Measurements from ENCODE around the gene OR4D11. TPM values are rescaled to one million over a fixed set of nuclear protein-coding genes. Genes with fewer than 3 reads are reported as not detected.

Gene OR4D11
- not detected for total RNA-seq

DNA sequence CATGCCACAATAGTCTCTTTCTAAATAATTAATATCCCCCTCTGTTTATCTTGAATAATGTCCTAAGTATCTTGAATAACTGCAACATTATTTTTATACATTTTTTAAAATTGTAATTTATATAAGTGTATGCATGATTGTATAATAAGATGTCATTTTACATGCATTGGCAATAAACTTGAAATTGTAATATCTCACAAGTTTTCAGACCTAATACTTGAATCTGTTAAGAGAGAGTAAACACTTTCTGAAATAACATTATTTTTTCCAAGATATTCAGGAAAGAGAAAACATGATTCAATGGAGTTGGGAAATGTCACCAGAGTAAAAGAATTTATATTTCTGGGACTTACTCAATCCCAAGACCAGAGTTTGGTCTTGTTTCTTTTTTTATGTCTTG is at the start of gene OR4D11:
Gene OR4D11, plus strand, starts transcription at position 301 of the 400 bp plus-strand sequence. Its CDS starts 0 bp downstream, at position 301.
- no peaks in the 10 kb centered on the region for H3K4me1 ChIP-seq (ENCODE audit: control insufficient read depth in 3 of 3, insufficient read depth in 3 of 3, low read length in 3 of 3)
- H3K27me3 ChIP-seq (ENCODE audit: control insufficient read depth in 3 of 3, insufficient read depth in 3 of 3, low read length in 3 of 3), result no peaks in the 10 kb centered on the region
- H3K4me3 ChIP-seq (ENCODE audit: low read length in 3 of 3), result no peak within 1 kb of the TSS
- no peak within 1 kb of the TSS for H3K27ac ChIP-seq (ENCODE audit: low read depth, low read length)
- H3K9ac ChIP-seq (ENCODE audit: low read depth in 1 of 3, low read length in 3 of 3), result no peak within 1 kb of the TSS
- H3K36me3 ChIP-seq (ENCODE audit: control insufficient read depth in 3 of 3, insufficient read depth in 3 of 3, low read length in 3 of 3), result no peaks in the 10 kb centered on the region
- H3K9me3 ChIP-seq (ENCODE audit: control insufficient read depth in 3 of 3, low read length in 3 of 3), result no peaks in the 10 kb centered on the region

- Histone ChIP-seq H3K27ac (ENCODE audit: low read depth, low read length) (no peak within 1 kb of the TSS), H3K9ac (ENCODE audit: low read depth in 1 of 3, low read length in 3 of 3) (no peak within 1 kb of the TSS), H3K4me3 (ENCODE audit: low read length in 3 of 3) (no peak within 1 kb of the TSS), H3K36me3 (ENCODE audit: control insufficient read depth in 3 of 3, insufficient read depth in 3 of 3, low read length in 3 of 3) (no peaks in the 10 kb centered on the region), H3K4me1 (ENCODE audit: control insufficient read depth in 3 of 3, insufficient read depth in 3 of 3, low read length in 3 of 3) (no peaks in the 10 kb centered on the region), H3K9me3 (ENCODE audit: control insufficient read depth in 3 of 3, low read length in 3 of 3) (no peaks in the 10 kb centered on the region), H3K27me3 (ENCODE audit: control insufficient read depth in 3 of 3, insufficient read depth in 3 of 3, low read length in 3 of 3) (no peaks in the 10 kb centered on the region)
Observed at GRCh38 chr11:59456661-59457060, 46.7 kb upstream of the OR4D11 start, which contains the start of gene OR4D6. OR4D6 (plus strand) TSS chr11:59456961; CDS start chr11:59456961, 0 bp downstream.

GRCh38 chr11:59459916-59460315 is 43.5 kb upstream of the OR4D11 start:
- Histone ChIP-seq H3K27me3 (ENCODE audit: control insufficient read depth in 3 of 3, insufficient read depth in 3 of 3, low read length in 3 of 3) (no peaks in the 10 kb centered on the region), H3K9me3 (ENCODE audit: control insufficient read depth in 3 of 3, low read length in 3 of 3) (no peaks in the 10 kb centered on the region), H3K4me1 (ENCODE audit: control insufficient read depth in 3 of 3, insufficient read depth in 3 of 3, low read length in 3 of 3) (no peaks in the 10 kb centered on the region), H3K9ac (ENCODE audit: low read depth in 1 of 3, low read length in 3 of 3) (no peak overlapping the region), H3K36me3 (ENCODE audit: control insufficient read depth in 3 of 3, insufficient read depth in 3 of 3, low read length in 3 of 3) (no peaks in the 10 kb centered on the region), H3K4me3 (ENCODE audit: low read length in 3 of 3) (no peak overlapping the region), H3K27ac (ENCODE audit: low read depth, low read length) (no peak overlapping the region)

DNA sequence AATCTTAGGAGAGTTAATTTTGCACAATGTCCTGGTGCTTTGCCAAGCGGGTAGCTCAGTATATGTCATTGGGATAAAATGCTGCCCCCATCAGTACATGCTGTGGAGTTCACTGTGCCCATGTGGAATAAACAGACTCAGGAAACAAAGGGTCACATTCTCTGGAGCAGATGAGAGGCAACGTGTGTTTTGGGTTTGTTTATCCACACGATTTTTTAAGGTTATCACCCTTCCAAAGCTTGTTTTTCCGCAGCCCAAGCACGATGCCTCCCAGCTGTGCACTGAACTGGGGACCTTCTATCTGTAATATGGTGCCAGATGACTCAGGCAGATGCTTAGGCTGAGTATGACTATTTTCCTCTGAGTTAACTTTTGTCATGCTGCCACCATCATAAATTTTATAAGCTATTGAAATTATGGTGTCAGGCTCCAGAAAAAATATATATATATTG is 40.2 kb upstream of the OR4D11 start:
- Histone ChIP-seq H3K4me3 (ENCODE audit: low read length in 3 of 3) (no peak overlapping the region), H3K9me3 (ENCODE audit: control insufficient read depth in 3 of 3, low read length in 3 of 3) (no peaks in the 10 kb centered on the region), H3K4me1 (ENCODE audit: control insufficient read depth in 3 of 3, insufficient read depth in 3 of 3, low read length in 3 of 3) (no peaks in the 10 kb centered on the region), H3K27me3 (ENCODE audit: control insufficient read depth in 3 of 3, insufficient read depth in 3 of 3, low read length in 3 of 3) (no peaks in the 10 kb centered on the region), H3K9ac (ENCODE audit: low read depth in 1 of 3, low read length in 3 of 3) (no peak overlapping the region), H3K27ac (ENCODE audit: low read depth, low read length) (no peak overlapping the region), H3K36me3 (ENCODE audit: control insufficient read depth in 3 of 3, insufficient read depth in 3 of 3, low read length in 3 of 3) (no peaks in the 10 kb centered on the region)

DNA sequence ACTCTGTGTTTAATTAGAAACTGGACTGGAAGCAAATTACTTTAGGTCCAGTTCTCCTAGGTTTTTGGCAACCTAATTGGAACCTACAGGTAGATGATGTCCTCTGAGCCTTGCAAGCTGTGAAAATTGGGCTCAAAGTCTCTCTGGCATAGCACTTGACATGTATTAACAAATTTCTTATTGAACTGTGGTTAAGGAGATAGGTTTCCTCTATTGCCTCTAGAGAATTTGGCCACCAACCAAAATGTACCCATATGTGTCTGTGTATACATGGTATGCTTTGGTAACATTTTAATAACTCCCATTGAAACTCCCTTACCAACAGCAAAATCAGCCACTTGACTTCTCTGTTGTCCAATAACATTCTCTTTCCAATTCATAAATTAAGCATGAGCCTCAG is 30.4 kb upstream of the OR4D11 start, which contains the start of gene OR4D10:
Gene OR4D10, plus strand, starts transcription at position 301 of the 400 bp plus-strand sequence. CDS start 4,115 bp downstream, outside the sequence.
- Histone ChIP-seq H3K9me3 (ENCODE audit: control insufficient read depth in 3 of 3, low read length in 3 of 3) (no peaks in the 10 kb centered on the region), H3K4me3 (ENCODE audit: low read length in 3 of 3) (no peak within 1 kb of the TSS), H3K4me1 (ENCODE audit: control insufficient read depth in 3 of 3, insufficient read depth in 3 of 3, low read length in 3 of 3) (no peaks in the 10 kb centered on the region), H3K9ac (ENCODE audit: low read depth in 1 of 3, low read length in 3 of 3) (no peak within 1 kb of the TSS), H3K36me3 (ENCODE audit: control insufficient read depth in 3 of 3, insufficient read depth in 3 of 3, low read length in 3 of 3) (no peaks in the 10 kb centered on the region), H3K27me3 (ENCODE audit: control insufficient read depth in 3 of 3, insufficient read depth in 3 of 3, low read length in 3 of 3) (no peaks in the 10 kb centered on the region), H3K27ac (ENCODE audit: low read depth, low read length) (no peak within 1 kb of the TSS)

DNA sequence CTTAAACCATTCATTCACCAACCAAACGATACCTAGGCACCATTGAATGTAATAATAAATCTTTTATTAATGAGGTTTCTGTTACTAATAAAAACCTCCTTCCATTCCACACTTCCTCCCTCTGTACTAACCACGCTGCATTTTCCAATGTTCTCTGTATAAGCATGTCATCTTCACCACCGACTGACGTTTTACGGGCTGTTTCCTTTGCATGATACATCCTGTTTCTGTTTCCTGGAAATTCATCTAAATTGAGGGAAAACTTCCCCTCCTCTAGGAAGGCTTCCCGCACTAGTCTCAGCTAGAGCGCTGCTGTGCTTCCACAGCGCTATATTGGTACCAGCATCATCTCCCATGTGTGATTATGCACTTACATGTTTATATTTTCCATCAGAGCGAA is 28.2 kb upstream of the OR4D11 start:
- Histone ChIP-seq H3K9ac (ENCODE audit: low read depth in 1 of 3, low read length in 3 of 3) (no peak overlapping the region), H3K27ac (ENCODE audit: low read depth, low read length) (no peak overlapping the region), H3K36me3 (ENCODE audit: control insufficient read depth in 3 of 3, insufficient read depth in 3 of 3, low read length in 3 of 3) (no peaks in the 10 kb centered on the region), H3K9me3 (ENCODE audit: control insufficient read depth in 3 of 3, low read length in 3 of 3) (no peaks in the 10 kb centered on the region), H3K4me1 (ENCODE audit: control insufficient read depth in 3 of 3, insufficient read depth in 3 of 3, low read length in 3 of 3) (no peaks in the 10 kb centered on the region), H3K27me3 (ENCODE audit: control insufficient read depth in 3 of 3, insufficient read depth in 3 of 3, low read length in 3 of 3) (peaks cover 0 to 2% (median 0%) of the 10 kb centered on the region in 3 donors), H3K4me3 (ENCODE audit: low read length in 3 of 3) (no peak overlapping the region)

- peaks cover 0 to 2% (median 0%) of the 10 kb centered on the region in 3 donors for H3K27me3 ChIP-seq (ENCODE audit: control insufficient read depth in 3 of 3, insufficient read depth in 3 of 3, low read length in 3 of 3)
Observed at GRCh38 chr11:59479906-59480305, 23.5 kb upstream of the OR4D11 start.

DNA sequence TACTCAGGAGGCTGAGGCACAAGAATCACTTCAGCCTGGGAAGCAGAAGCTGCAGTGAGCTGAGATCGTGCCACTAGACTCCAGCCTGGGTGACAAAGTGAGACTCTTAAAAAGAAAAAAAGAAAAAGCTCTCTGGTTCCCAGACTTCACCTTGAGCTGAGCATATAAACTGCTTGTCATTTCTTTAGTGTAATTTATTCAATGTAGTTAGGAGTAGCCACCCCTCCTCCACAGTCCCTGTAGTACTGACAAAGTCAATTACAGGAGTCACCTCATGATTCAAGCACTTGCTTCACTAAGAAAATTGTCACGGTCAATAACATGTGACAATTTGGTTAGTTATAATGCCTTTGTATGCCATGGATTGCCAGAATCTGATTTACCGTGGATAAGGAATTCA is 23.0 kb upstream of the OR4D11 start:
- Histone ChIP-seq H3K9ac (ENCODE audit: low read depth in 1 of 3, low read length in 3 of 3) (no peak overlapping the region), H3K4me3 (ENCODE audit: low read length in 3 of 3) (no peak overlapping the region), H3K27ac (ENCODE audit: low read depth, low read length) (no peak overlapping the region), H3K9me3 (ENCODE audit: control insufficient read depth in 3 of 3, low read length in 3 of 3) (no peaks in the 10 kb centered on the region), H3K4me1 (ENCODE audit: control insufficient read depth in 3 of 3, insufficient read depth in 3 of 3, low read length in 3 of 3) (no peaks in the 10 kb centered on the region), H3K36me3 (ENCODE audit: control insufficient read depth in 3 of 3, insufficient read depth in 3 of 3, low read length in 3 of 3) (no peaks in the 10 kb centered on the region), H3K27me3 (ENCODE audit: control insufficient read depth in 3 of 3, insufficient read depth in 3 of 3, low read length in 3 of 3) (peaks cover 0 to 2% (median 0%) of the 10 kb centered on the region in 3 donors)

More at GRCh38 chr11:59479906-59480305, 23.5 kb upstream of the OR4D11 start:
- Histone ChIP-seq H3K4me1 (ENCODE audit: control insufficient read depth in 3 of 3, insufficient read depth in 3 of 3, low read length in 3 of 3) (no peaks in the 10 kb centered on the region), H3K9ac (ENCODE audit: low read depth in 1 of 3, low read length in 3 of 3) (no peak overlapping the region), H3K9me3 (ENCODE audit: control insufficient read depth in 3 of 3, low read length in 3 of 3) (no peaks in the 10 kb centered on the region), H3K27ac (ENCODE audit: low read depth, low read length) (no peak overlapping the region), H3K4me3 (ENCODE audit: low read length in 3 of 3) (no peak overlapping the region), H3K36me3 (ENCODE audit: control insufficient read depth in 3 of 3, insufficient read depth in 3 of 3, low read length in 3 of 3) (no peaks in the 10 kb centered on the region)

- Histone ChIP-seq H3K9me3 (ENCODE audit: control insufficient read depth in 3 of 3, low read length in 3 of 3) (no peaks in the 10 kb centered on the region), H3K27ac (ENCODE audit: low read depth, low read length) (no peak overlapping the region), H3K36me3 (ENCODE audit: control insufficient read depth in 3 of 3, insufficient read depth in 3 of 3, low read length in 3 of 3) (no peaks in the 10 kb centered on the region), H3K9ac (ENCODE audit: low read depth in 1 of 3, low read length in 3 of 3) (no peak overlapping the region), H3K4me3 (ENCODE audit: low read length in 3 of 3) (no peak overlapping the region), H3K4me1 (ENCODE audit: control insufficient read depth in 3 of 3, insufficient read depth in 3 of 3, low read length in 3 of 3) (no peaks in the 10 kb centered on the region), H3K27me3 (ENCODE audit: control insufficient read depth in 3 of 3, insufficient read depth in 3 of 3, low read length in 3 of 3) (no peaks in the 10 kb centered on the region)
Observed at GRCh38 chr11:59501931-59502330, 1.4 kb upstream of the OR4D11 start.

DNA sequence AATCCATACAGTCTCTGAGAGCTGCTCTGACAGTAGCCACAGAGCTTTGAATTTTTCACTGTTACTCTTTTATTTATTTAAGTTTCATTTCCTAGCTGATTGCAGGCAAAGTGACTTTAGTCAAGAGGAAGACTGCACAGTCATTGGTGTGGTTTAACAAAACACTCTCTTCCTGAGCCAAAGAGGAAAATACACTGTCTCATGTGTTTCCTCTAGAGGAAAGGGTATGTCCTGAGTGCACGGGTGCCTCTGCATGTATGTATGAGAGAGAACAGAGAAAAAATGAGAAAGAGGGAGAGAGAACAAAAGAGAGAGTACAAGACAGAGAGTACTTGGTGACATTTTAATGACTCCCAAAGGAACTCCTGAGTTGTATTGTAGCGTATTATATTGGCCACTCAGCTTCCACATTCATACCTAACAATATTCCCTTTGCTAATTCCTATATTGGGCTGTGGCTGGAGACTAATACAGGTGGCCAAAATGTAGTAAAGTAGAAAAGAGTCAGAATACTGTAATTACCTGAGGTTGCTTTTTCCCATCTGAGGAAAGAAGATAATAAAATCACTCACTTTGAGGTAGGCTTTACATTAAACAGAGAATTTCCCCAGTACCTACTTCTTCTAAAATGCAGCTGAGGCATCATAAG is 7.7 kb downstream of the OR4D11 start, which contains the start of gene OR4D9:
Gene OR4D9, plus strand, starts transcription at position 599 of the 649 bp plus-strand sequence. CDS start 3,374 bp downstream, outside the sequence.
- Histone ChIP-seq H3K9me3 (ENCODE audit: control insufficient read depth in 3 of 3, low read length in 3 of 3) (no peaks in the 10 kb centered on the region), H3K9ac (ENCODE audit: low read depth in 1 of 3, low read length in 3 of 3) (no peak within 1 kb of the TSS), H3K27ac (ENCODE audit: low read depth, low read length) (no peak within 1 kb of the TSS), H3K4me1 (ENCODE audit: control insufficient read depth in 3 of 3, insufficient read depth in 3 of 3, low read length in 3 of 3) (no peaks in the 10 kb centered on the region), H3K4me3 (ENCODE audit: low read length in 3 of 3) (no peak within 1 kb of the TSS), H3K36me3 (ENCODE audit: control insufficient read depth in 3 of 3, insufficient read depth in 3 of 3, low read length in 3 of 3) (no peaks in the 10 kb centered on the region), H3K27me3 (ENCODE audit: control insufficient read depth in 3 of 3, insufficient read depth in 3 of 3, low read length in 3 of 3) (no peaks in the 10 kb centered on the region)

All from skeletal muscle tissue (tissue), 4 donors.